Cardiac muscle cell (in vitro differentiated cells and primary cell): ENCODE results near the gene CBLC. TPM values are rescaled to one million over a fixed set of nuclear protein-coding genes. Genes with fewer than 3 reads are reported as not detected.

Source experiments
- DNase-seq, 2 donors: peaks; one replicate each; pipeline versions ENCODE4 v3.0.0 to v3.0.0-alpha.2; 2010 to 2017; ENCODE audit warnings: low read depth in 1 of 2, low spot score in 1 of 2
- H3K27ac ChIP-seq: fragments of 200-600 bp; sonication (generic); 2 replicates; pipeline ENCODE4 v1.5.1; 2016
- H3K27me3 ChIP-seq: fragments of 200-600 bp; sonication (generic); 2 replicates; pipeline ENCODE4 v1.6.0; 2016; ENCODE audit warnings: control low read depth
- H3K36me3 ChIP-seq: fragments of 200-600 bp; sonication (generic); 2 replicates; pipeline ENCODE4 v1.5.1; 2016; ENCODE audit warnings: control low read depth
- H3K4me1 ChIP-seq: fragments of 200-600 bp; sonication (generic); 2 replicates; pipeline ENCODE4 v1.8.1; 2017; ENCODE audit warnings: low read depth, mild to moderate bottlenecking, mixed run types
- H3K4me3 ChIP-seq: fragments of 200-600 bp; sonication (generic); 2 replicates; pipeline ENCODE4 v1.5.1; 2016; ENCODE audit warnings: mild to moderate bottlenecking
- H3K9me3 ChIP-seq: fragments of 200-600 bp; sonication (generic); 2 replicates; pipeline ENCODE4 v1.5.1; 2017; ENCODE audit warnings: low read depth, mild to moderate bottlenecking, control low read depth
- CTCF ChIP-seq: IDR thresholded peaks from 2 replicates; pipeline ENCODE4 v1.5.1; 2012; ENCODE audit warnings: low read depth, mild to moderate bottlenecking, low read length
- polyA plus RNA-seq: library from polyadenylated mRNA; unstranded; fragments of >200 nt; fragmentation: Nextera tagmentation; extraction: Ambion mirVana; gene quantifications from 2 replicates; pipeline ENCODE4 v1.2.1, GENCODE V29; 2016
- total RNA-seq: library from RNA; depleted of rRNA; stranded (reverse); fragments of >200 nt; gene quantifications from 2 replicates; pipeline ENCODE4 v1.2.3, GENCODE V29; 2016

CBLC gene
- total and polyA plus RNA-seq, 2 experiments from 2014 or later = 0.11 TPM; not detected in 1

GRCh38 chr19:44732235-44733014, 45.3 kb upstream of the CBLC start:
- Histone ChIP-seq H3K27ac (no peak overlapping the region), H3K36me3 (no peaks in the 10 kb centered on the region), H3K27me3 (no peaks in the 10 kb centered on the region), H3K9me3 (no peaks in the 10 kb centered on the region), H3K4me3 (no peak overlapping the region), H3K4me1 (no peaks in the 10 kb centered on the region)
- no peak for DNase-seq
- TF ChIP-seq CTCF = no peak

- no peak for DNase-seq
- Histone ChIP-seq H3K4me1 (no peaks in the 10 kb centered on the region), H3K36me3 (no peaks in the 10 kb centered on the region), H3K27ac (no peak overlapping the region), H3K9me3 (no peaks in the 10 kb centered on the region), H3K27me3 (no peaks in the 10 kb centered on the region), H3K4me3 (no peak overlapping the region)
- no peak for TF ChIP-seq CTCF
Observed at GRCh38 chr19:44734357-44734756, 43.3 kb upstream of the CBLC start.

GRCh38 chr19:44735011-44735410, 42.7 kb upstream of the CBLC start:
- Histone ChIP-seq H3K36me3 (no peaks in the 10 kb centered on the region), H3K4me3 (no peak overlapping the region), H3K27ac (no peak overlapping the region), H3K27me3 (no peaks in the 10 kb centered on the region), H3K9me3 (no peaks in the 10 kb centered on the region), H3K4me1 (no peaks in the 10 kb centered on the region)
- no peak for DNase-seq
- TF ChIP-seq CTCF = no peak

- Histone ChIP-seq H3K27me3 (no peaks in the 10 kb centered on the region), H3K4me1 (no peaks in the 10 kb centered on the region), H3K9me3 (no peaks in the 10 kb centered on the region), H3K27ac (no peak overlapping the region), H3K4me3 (no peak overlapping the region), H3K36me3 (no peaks in the 10 kb centered on the region)
- DNase-seq = peak in 1 of 2 donors; percentile 75
- TF ChIP-seq CTCF = no peak
Observed at GRCh38 chr19:44737238-44738071, 40.2 kb upstream of the CBLC start.

GRCh38 chr19:44738136-44738535, 39.6 kb upstream of the CBLC start:
- Histone ChIP-seq H3K4me1 (no peaks in the 10 kb centered on the region), H3K27ac (no peak overlapping the region), H3K36me3 (no peaks in the 10 kb centered on the region), H3K4me3 (no peak overlapping the region), H3K27me3 (no peaks in the 10 kb centered on the region), H3K9me3 (no peaks in the 10 kb centered on the region)
- no peak for TF ChIP-seq CTCF
- DNase-seq = no peak
